SH-SY5Y (cell line): ENCODE measurements around the gene CLIP3.

Experiments used
- GATA2 ChIP-seq: IDR thresholded peaks from 2 replicates; pipeline ENCODE4 v1.6.1; 2011; ENCODE audit warnings: mild to moderate bottlenecking, low read depth, low read length
- GATA3 ChIP-seq: IDR thresholded peaks from 2 replicates; pipeline ENCODE4 v1.6.1; 2011; ENCODE audit warnings: low read depth, mild to moderate bottlenecking, low read length, moderate library complexity

DNA sequence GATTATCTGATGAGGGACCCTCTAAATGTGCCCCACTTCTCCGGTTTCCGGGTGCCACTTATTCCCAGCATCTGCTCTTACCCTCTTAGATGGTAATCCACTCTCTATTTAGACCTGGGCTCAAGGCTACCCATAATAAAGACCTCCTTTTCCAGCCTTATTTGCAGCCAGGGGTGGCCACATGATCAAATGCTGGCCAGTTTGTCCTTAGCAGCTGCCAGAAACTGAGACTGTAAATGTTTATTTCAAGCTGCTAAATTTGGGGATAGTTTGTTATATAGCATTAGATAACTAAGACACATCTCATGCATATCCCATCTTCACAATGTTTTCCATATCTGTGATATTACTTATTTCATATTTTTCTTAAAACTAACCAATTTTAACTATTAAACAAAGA, 11.3 kb upstream of the CLIP3 start:
- no peak for TF ChIP-seq GATA2
- TF ChIP-seq GATA3: no peak
